Measurements from ENCODE around the gene SERPINB2.
A peak's percentile ranks its signal among the peaks of the same experiment; 100 is the strongest.

SERPINB2 gene, protein sequence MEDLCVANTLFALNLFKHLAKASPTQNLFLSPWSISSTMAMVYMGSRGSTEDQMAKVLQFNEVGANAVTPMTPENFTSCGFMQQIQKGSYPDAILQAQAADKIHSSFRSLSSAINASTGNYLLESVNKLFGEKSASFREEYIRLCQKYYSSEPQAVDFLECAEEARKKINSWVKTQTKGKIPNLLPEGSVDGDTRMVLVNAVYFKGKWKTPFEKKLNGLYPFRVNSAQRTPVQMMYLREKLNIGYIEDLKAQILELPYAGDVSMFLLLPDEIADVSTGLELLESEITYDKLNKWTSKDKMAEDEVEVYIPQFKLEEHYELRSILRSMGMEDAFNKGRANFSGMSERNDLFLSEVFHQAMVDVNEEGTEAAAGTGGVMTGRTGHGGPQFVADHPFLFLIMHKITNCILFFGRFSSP

DNA sequence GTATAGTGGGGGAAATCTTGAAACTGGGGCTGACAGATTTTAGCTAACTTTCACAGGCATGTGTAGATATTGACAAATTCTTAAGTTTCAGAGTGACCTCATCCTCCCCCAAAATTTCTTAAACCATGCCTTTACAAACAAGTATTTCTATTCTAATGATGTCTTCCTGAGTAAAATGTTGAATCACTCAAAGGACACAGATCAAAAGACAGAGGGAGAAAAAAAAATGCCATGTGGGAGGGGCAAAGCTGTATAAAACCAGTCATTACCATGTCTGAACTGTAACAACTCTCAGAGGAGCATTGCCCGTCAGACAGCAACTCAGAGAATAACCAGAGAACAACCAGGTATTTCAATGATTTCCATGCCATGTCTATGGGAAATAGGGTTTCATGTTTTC is at the start of gene SERPINB2:
Gene SERPINB2, plus strand, starts transcription at position 282 of the 400 bp plus-strand sequence. CDS start 3,740 bp downstream, outside the sequence.
- TF ChIP-seq CTCF (IDR thresholded peaks at IDR 0.05; ENCODE audit: low read depth, low read length): no peak
- no peak for DNase-seq (ENCODE audit: extremely low read depth, low read depth)

DNA sequence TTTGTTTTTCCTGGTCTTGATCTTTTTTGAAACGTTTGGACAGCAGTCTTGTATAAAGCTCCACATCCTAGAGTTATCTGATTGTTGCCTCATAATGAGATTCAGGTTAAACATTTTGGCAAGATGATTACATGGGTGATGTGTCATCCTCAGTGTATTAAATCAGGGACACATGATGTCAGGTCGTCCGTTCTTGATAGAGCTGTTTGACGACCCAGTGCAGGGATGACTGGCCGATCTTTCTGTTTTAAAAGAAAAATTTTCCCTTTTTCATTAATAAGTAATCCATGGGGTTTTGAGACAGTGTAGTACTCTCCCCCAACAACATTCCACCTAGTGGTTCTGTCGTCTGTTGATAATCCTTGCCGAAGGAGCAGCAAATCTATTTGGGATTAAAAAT is 44.5 kb upstream of the SERPINB2 start:
- no peak for TF ChIP-seq CTCF (IDR thresholded peaks at IDR 0.05; ENCODE audit: low read depth, low read length)
- no peak for DNase-seq (ENCODE audit: extremely low read depth, low read depth)

- DNase-seq (ENCODE audit: extremely low read depth, low read depth): peak; percentile 15
- peak; percentile 53 for TF ChIP-seq CTCF (IDR thresholded peaks at IDR 0.05; ENCODE audit: low read depth, low read length)
Observed at GRCh38 chr18:63844254-63844653, 43.3 kb upstream of the SERPINB2 start.

GRCh38 chr18:63848159-63848558 is 39.3 kb upstream of the SERPINB2 start:
- peak; percentile 68 for TF ChIP-seq CTCF (IDR thresholded peaks at IDR 0.05; ENCODE audit: low read depth, low read length)
- DNase-seq (ENCODE audit: extremely low read depth, low read depth): peak; percentile 23

DNA sequence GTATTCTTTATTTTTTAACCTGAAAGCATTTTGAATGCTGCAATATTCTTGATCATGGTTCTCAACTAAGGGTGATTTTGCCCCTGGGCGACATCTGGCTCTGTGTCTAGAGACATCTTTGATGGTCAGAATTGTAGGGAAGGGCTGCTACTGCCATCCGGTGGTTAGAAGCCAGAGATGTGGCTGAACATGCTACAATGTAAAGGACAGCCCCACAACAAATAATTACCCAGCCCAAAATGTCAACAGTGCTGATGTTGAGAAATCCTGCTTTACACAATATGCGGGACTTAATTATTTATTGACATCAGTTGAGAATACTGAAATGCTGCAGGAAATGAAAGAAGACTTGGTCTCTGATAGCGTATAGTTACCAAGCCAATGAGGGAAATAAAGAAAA is 37.5 kb upstream of the SERPINB2 start:
- DNase-seq (ENCODE audit: extremely low read depth, low read depth): no peak
- peak; percentile 43 for TF ChIP-seq CTCF (IDR thresholded peaks at IDR 0.05; ENCODE audit: low read depth, low read length)

DNA sequence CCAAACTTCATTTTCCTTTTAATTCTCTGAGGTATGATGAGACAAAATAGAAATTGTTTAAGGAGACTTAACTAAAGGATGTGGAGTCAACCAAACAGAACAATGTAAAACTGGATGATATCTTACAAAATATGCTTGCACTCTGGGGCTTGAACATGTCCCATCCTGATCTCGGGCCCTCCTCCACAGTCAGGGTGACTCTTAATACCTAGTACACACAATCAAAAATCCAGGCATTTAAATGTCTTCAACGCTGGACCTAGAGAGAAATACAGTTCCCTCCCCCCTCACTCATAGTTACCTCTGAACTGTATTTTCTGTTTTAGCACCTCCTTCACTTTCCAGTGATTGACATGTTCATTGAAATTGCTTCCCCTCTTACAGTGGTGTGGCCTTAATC is 36.9 kb upstream of the SERPINB2 start:
- no peak for TF ChIP-seq CTCF (IDR thresholded peaks at IDR 0.05; ENCODE audit: low read depth, low read length)
- DNase-seq (ENCODE audit: extremely low read depth, low read depth): no peak

GRCh38 chr18:63858456-63858855 is 29.0 kb upstream of the SERPINB2 start:
- DNase-seq (ENCODE audit: extremely low read depth, low read depth): no peak
- TF ChIP-seq CTCF (IDR thresholded peaks at IDR 0.05; ENCODE audit: low read depth, low read length): no peak
